SK-N-SH treated with all-trans-retinoic acid at 6 μM for 48 hours (cell line): ENCODE results near the gene RXRG.

Experiments used
- BACH2 ChIP-seq: fragments of 250-450 bp; sonication (Bioruptor Pico); IDR thresholded peaks from 2 replicates; pipeline ENCODE4 v1.9.0; 2021; ENCODE audit warnings: mild to moderate bottlenecking, borderline replicate concordance
- CSDC2 ChIP-seq: fragments of 250-450 bp; sonication (Bioruptor Pico); IDR thresholded peaks from 2 replicates; pipeline ENCODE4 v1.5.0; 2020; ENCODE audit warnings: mild to moderate bottlenecking, moderate library complexity
- ESRRG ChIP-seq: fragments of 250-450 bp; sonication (Bioruptor Pico); IDR thresholded peaks from 2 replicates; pipeline ENCODE4 v1.6.1; 2021; ENCODE audit warnings: mild to moderate bottlenecking
- ZNF8 ChIP-seq: fragments of 450-650 bp; formaldehyde crosslinking; IDR thresholded peaks from 2 replicates; pipeline ENCODE4 v1.5.0; 2020; ENCODE audit warnings: mild to moderate bottlenecking, moderate library complexity
- TF ChIP-seq, protein P1 (sequence below): fragments of 250-450 bp; sonication (Bioruptor Pico); IDR thresholded peaks from 2 replicates; pipeline ENCODE4 v1.8.0; 2021; ENCODE audit warnings: low read depth, mild to moderate bottlenecking, moderate library complexity, borderline replicate concordance
- TF ChIP-seq, protein P2 (sequence below): fragments of 250-450 bp; sonication (Bioruptor Pico); IDR thresholded peaks from 2 replicates; pipeline ENCODE4 v1.5.0; 2020; ENCODE audit warnings: mild to moderate bottlenecking, moderate library complexity
- TF ChIP-seq, protein P3 (sequence below): fragments of 250-450 bp; sonication (Bioruptor Pico); IDR thresholded peaks from 2 replicates; pipeline ENCODE4 v1.8.0; 2020; ENCODE audit warnings: mild to moderate bottlenecking, moderate library complexity, borderline replicate concordance

DNA sequence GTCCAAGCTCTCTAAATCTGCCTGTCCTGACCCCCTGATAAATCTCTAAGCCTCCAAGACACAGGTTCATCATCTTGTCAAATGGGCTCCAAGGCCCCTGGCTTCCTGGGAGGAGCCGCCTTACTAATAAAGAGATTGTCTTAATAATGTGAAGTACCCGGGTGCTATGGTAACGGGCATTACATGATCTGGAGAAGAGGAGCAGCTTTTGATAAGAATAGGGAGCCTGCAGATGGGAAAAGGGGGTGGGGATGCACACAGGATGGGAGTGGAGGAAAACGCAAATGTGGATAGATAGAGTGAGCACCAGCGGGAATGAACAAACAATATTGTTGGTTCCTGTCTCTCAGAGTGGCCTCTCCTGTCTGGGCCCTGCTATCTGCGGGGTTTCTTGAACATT lies 11.9 kb upstream of the RXRG start:
- no peak for TF ChIP-seq ZNF8 (CRISPR knock-in tag)
- TF ChIP-seq CSDC2 (CRISPR knock-in tag) = no peak
- TF ChIP-seq, protein P1, sequence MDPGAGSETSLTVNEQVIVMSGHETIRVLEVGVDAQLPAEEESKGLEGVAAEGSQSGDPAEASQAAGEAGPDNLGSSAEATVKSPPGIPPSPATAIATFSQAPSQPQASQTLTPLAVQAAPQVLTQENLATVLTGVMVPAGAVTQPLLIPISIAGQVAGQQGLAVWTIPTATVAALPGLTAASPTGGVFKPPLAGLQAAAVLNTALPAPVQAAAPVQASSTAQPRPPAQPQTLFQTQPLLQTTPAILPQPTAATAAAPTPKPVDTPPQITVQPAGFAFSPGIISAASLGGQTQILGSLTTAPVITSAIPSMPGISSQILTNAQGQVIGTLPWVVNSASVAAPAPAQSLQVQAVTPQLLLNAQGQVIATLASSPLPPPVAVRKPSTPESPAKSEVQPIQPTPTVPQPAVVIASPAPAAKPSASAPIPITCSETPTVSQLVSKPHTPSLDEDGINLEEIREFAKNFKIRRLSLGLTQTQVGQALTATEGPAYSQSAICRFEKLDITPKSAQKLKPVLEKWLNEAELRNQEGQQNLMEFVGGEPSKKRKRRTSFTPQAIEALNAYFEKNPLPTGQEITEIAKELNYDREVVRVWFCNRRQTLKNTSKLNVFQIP (CRISPR knock-in tag) = no peak
- TF ChIP-seq, protein P2, sequence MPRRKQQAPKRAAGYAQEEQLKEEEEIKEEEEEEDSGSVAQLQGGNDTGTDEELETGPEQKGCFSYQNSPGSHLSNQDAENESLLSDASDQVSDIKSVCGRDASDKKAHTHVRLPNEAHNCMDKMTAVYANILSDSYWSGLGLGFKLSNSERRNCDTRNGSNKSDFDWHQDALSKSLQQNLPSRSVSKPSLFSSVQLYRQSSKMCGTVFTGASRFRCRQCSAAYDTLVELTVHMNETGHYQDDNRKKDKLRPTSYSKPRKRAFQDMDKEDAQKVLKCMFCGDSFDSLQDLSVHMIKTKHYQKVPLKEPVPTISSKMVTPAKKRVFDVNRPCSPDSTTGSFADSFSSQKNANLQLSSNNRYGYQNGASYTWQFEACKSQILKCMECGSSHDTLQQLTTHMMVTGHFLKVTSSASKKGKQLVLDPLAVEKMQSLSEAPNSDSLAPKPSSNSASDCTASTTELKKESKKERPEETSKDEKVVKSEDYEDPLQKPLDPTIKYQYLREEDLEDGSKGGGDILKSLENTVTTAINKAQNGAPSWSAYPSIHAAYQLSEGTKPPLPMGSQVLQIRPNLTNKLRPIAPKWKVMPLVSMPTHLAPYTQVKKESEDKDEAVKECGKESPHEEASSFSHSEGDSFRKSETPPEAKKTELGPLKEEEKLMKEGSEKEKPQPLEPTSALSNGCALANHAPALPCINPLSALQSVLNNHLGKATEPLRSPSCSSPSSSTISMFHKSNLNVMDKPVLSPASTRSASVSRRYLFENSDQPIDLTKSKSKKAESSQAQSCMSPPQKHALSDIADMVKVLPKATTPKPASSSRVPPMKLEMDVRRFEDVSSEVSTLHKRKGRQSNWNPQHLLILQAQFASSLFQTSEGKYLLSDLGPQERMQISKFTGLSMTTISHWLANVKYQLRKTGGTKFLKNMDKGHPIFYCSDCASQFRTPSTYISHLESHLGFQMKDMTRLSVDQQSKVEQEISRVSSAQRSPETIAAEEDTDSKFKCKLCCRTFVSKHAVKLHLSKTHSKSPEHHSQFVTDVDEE (CRISPR knock-in tag) = no peak
- no peak for TF ChIP-seq BACH2
- TF ChIP-seq ESRRG (CRISPR knock-in tag) = no peak
- TF ChIP-seq, protein P3, sequence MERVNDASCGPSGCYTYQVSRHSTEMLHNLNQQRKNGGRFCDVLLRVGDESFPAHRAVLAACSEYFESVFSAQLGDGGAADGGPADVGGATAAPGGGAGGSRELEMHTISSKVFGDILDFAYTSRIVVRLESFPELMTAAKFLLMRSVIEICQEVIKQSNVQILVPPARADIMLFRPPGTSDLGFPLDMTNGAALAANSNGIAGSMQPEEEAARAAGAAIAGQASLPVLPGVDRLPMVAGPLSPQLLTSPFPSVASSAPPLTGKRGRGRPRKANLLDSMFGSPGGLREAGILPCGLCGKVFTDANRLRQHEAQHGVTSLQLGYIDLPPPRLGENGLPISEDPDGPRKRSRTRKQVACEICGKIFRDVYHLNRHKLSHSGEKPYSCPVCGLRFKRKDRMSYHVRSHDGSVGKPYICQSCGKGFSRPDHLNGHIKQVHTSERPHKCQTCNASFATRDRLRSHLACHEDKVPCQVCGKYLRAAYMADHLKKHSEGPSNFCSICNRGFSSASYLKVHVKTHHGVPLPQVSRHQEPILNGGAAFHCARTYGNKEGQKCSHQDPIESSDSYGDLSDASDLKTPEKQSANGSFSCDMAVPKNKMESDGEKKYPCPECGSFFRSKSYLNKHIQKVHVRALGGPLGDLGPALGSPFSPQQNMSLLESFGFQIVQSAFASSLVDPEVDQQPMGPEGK = no peak
